H1 (cell line): ENCODE measurements around the gene TMEM258. TPM values are rescaled to one million over a fixed set of nuclear protein-coding genes. Genes with fewer than 3 reads are reported as not detected.

Source experiments
- SIN3A ChIP-seq, 2 experiments: IDR thresholded peaks in 1 of 2; conservative IDR thresholded peaks in 1 of 2; 2 replicates each; pipeline ENCODE4 v1.6.1; 2011 to 2012; ENCODE audit warnings: low read length in 2 of 2, improper control_type of control experiment in 1 of 2, low read depth in 1 of 2, mild to moderate bottlenecking in 1 of 2
- polyA plus RNA-seq, 7 experiments: library from polyadenylated mRNA; depleted of rRNA in 3 of 7; stranded (reverse) in 5 of 7; unstranded in 2 of 7; fragments of >200 nt in 5 of 7; fragments of 200-250 nt in 2 of 7; gene quantifications; 1 replicate in 5 of 7; 2 replicates in 1 of 7; 4 replicates in 1 of 7; pipeline versions ENCODE4 v1.2.1 to v1.2.3, GENCODE V29; 2011 to 2013; ENCODE audit warnings: missing spikeins in 2 of 7, mixed read lengths in 2 of 7
- total RNA-seq: library from RNA; stranded (reverse); fragmentation: NEBNext Ultra II Directional; extraction: Animal tissue kit (Norgen Biotek cat#: 25700); gene quantifications from 2 replicates; pipeline ENCODE4 v1.2.1, GENCODE V29; 2021

TMEM258 gene
- total and polyA plus RNA-seq, 2 of the 8 experiments (the other 6 are each of a cell fraction or from before 2014, with no cell fraction given): 186 to 759 TPM

DNA sequence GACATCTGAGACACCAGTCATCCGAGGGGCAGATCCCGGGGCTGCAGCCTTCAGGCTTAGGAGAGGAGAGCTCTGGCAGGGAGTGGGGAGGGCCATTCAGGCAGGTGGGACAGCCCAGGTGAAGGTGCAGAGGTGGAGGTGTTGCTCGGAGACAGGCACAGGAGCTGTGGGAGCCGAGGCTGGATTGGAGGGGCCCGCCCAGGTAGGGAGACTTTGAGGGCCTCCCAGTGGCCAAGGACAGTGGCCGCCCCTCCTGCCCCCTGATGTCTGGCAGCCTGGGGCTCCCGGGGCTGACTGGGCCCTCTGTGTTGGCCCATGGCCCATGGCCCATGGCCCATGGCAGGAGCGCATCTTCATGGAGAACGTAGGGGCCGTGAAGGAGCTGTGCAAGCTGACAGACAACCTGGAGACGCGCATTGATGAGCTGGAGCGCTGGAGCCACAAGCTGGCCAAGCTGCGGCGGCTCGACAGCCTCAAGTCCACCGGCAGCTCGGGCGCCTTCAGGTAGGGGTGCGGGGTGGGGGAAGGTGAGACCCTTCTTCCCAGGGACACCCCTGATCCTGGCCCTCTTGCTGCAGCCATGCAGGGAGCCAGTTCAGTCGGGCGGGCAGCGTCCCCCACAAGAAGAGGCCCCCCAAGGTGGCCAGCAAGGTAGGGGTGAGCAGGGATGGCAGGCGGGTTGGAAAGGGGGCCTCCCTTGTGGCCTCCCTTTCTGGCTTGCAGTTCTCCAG, 13.3 kb downstream of the TMEM258 start (continued):
- no peak for TF ChIP-seq SIN3A (conservative IDR thresholded peaks at IDR 0.05 in 1 of 2, IDR thresholded peaks at IDR 0.05 in 1 of 2; ENCODE audit: low read depth in 1 of 2, low read length in 2 of 2)
